Calu3 (cell line): Measurements from ENCODE around the gene WASHC4. TPM values are rescaled to one million over a fixed set of nuclear protein-coding genes. Genes with fewer than 3 reads are reported as not detected.
"Not testable (repeated sequence)": the region's sequence is repeated elsewhere in the genome, so short reads cannot be mapped to it uniquely, and the experiment has no call there.

Experiments
- BruUV-seq: library from RNA; stranded (reverse); fragments of 400-500 nt; replicated peaks from 2 replicates; lab custom pipeline; 2021; lab: Mats Ljungman, UMichigan
- CTCF ChIA-PET: fragments of 300-600 bp; sonication (Branson Sonifier 250); formaldehyde crosslinking; loops from one replicate; lab custom pipeline; 2022; ENCODE audit warnings: antibody characterized with exemption; lab: Charles Lee
- DNase-seq: peaks from one replicate; pipeline ENCODE4 v3.0.0; 2022
- H3K27ac Mint-ChIP-seq: one replicate; pipeline ENCODE4 v1.8.0; 2022; ENCODE audit warnings: mixed read lengths; ENCODE audit not compliant: unreplicated experiment
- H3K27me3 Mint-ChIP-seq: one replicate; pipeline ENCODE4 v1.8.0; 2022; ENCODE audit warnings: mixed read lengths; ENCODE audit not compliant: unreplicated experiment
- H3K36me3 Mint-ChIP-seq: one replicate; pipeline ENCODE4 v1.8.0; 2022; ENCODE audit warnings: mild to moderate bottlenecking, moderate library complexity, mixed read lengths; ENCODE audit not compliant: insufficient read depth, unreplicated experiment
- H3K4me1 Mint-ChIP-seq: one replicate; pipeline ENCODE4 v1.8.0; 2022; ENCODE audit warnings: mild to moderate bottlenecking, low read depth, mixed read lengths; ENCODE audit not compliant: unreplicated experiment
- H3K4me3 Mint-ChIP-seq: one replicate; pipeline ENCODE4 v1.8.0; 2022; ENCODE audit warnings: mild to moderate bottlenecking, low read depth, moderate library complexity, mixed read lengths; ENCODE audit not compliant: unreplicated experiment
- H3K9me3 Mint-ChIP-seq: one replicate; pipeline ENCODE4 v1.8.0; 2022; ENCODE audit warnings: low read depth, mixed read lengths; ENCODE audit not compliant: unreplicated experiment
- CTCF ChIP-seq: fragments of 200-600 bp; IDR thresholded peaks from one replicate; pipeline ENCODE4 v1.8.0; 2022; ENCODE audit warnings: antibody characterized with exemption; ENCODE audit not compliant: unreplicated experiment
- intact Hi-C: fragments of 100-400 bp; cut with micrococcal nuclease; formaldehyde crosslinking; loops from one replicate; pipeline ENCODE4 v1.10.0; 2022; ENCODE audit not compliant: unreplicated experiment
- total RNA-seq: library from RNA; stranded (reverse); gene quantifications from 2 replicates; pipeline ENCODE4 v1.2.3, GENCODE V29; 2022

WASHC4 gene
- total RNA-seq, 1 experiment from 2014 or later: 73.0 TPM

- no peaks in the 10 kb centered on the region for H3K27me3 Mint-ChIP-seq
- H3K4me3 Mint-ChIP-seq: no peak overlapping the region
- no peak for DNase-seq
- BruUV-seq: no TSS peak
- no peak for TF ChIP-seq CTCF
- H3K27ac Mint-ChIP-seq: no peak overlapping the region
- CTCF ChIA-PET: no interaction called here
- intact Hi-C loops: no loop called here
- peaks cover 11% of the 10 kb centered on the region for H3K36me3 Mint-ChIP-seq
- H3K4me1 Mint-ChIP-seq: no peaks in the 10 kb centered on the region
- H3K9me3 Mint-ChIP-seq: peaks cover 3% of the 10 kb centered on the region
Observed at GRCh38 chr12:105089817-105090216, 17.7 kb upstream of the WASHC4 start.

- Mint-ChIP-seq H3K36me3 (peaks cover 11% of the 10 kb centered on the region), H3K9me3 (peaks cover 3% of the 10 kb centered on the region), H3K4me3 (no peak overlapping the region), H3K27me3 (no peaks in the 10 kb centered on the region), H3K27ac (no peak overlapping the region), H3K4me1 (no peaks in the 10 kb centered on the region)
- intact Hi-C loops: no loop called here
- TF ChIP-seq CTCF: no peak
- CTCF ChIA-PET: no interaction called here
- DNase-seq: no peak
- BruUV-seq: no TSS peak
Observed at GRCh38 chr12:105090361-105090760, 17.2 kb upstream of the WASHC4 start.

GRCh38 chr12:105091476-105092206, 15.9 kb upstream of the WASHC4 start:
- intact Hi-C loops: no loop called here
- BruUV-seq: no TSS peak
- H3K9me3 Mint-ChIP-seq: peaks cover 5% of the 10 kb centered on the region
- no peak for DNase-seq
- no peaks in the 10 kb centered on the region for H3K27me3 Mint-ChIP-seq
- H3K27ac Mint-ChIP-seq: no peak overlapping the region
- CTCF ChIA-PET: interaction anchor here (0.7 to 0.9 kb wide), 2 partner anchors 16 to 69 kb away, joined by 3 to 6 read pairs; partner anchors contain the start of gene WASHC4
- TF ChIP-seq CTCF: no peak
- H3K36me3 Mint-ChIP-seq: peaks cover 6% of the 10 kb centered on the region
- H3K4me3 Mint-ChIP-seq: peak overlapping the region; percentile 64
- H3K4me1 Mint-ChIP-seq: no peaks in the 10 kb centered on the region

- Mint-ChIP-seq H3K27ac (no peak overlapping the region), H3K36me3 (peaks cover 6% of the 10 kb centered on the region), H3K27me3 (no peaks in the 10 kb centered on the region), H3K4me1 (no peaks in the 10 kb centered on the region), H3K4me3 (peak overlapping the region; percentile 64), H3K9me3 (peaks cover 4% of the 10 kb centered on the region)
- CTCF ChIA-PET: interaction anchor here (0.7 kb wide), 1 partner anchor 15 kb away, joined by 3 read pairs; the partner anchor contains the start of gene WASHC4
- no TSS peak for BruUV-seq
- intact Hi-C loops: no loop called here
- TF ChIP-seq CTCF: no peak
- peak; percentile 51 for DNase-seq
Observed at GRCh38 chr12:105092336-105092735, 15.2 kb upstream of the WASHC4 start.

- H3K27me3 Mint-ChIP-seq, H3K27ac Mint-ChIP-seq, DNase-seq, H3K4me1 Mint-ChIP-seq, H3K9me3 Mint-ChIP-seq, CTCF ChIA-PET, BruUV-seq, H3K4me3 Mint-ChIP-seq, intact Hi-C loops, H3K36me3 Mint-ChIP-seq: not testable (repeated sequence)
Observed at GRCh38 chr12:105095338-105095737, 12.2 kb upstream of the WASHC4 start.
